Omental fat pad (tissue), 4 donors: ENCODE measurements around the gene FLNC. TPM values are rescaled to one million over a fixed set of nuclear protein-coding genes. Genes with fewer than 3 reads are reported as not detected.

Experiments
- ATAC-seq: fragments of 150-250 bp; one replicate; pipeline ENCODE4 v1.9.1; 2016; ENCODE audit warnings: mild to moderate bottlenecking, moderate library complexity; ENCODE audit not compliant: low FRiP score
- DNase-seq: peaks from one replicate; pipeline ENCODE4 v3.0.0-alpha.2; 2019; ENCODE audit warnings: low spot score
- CTCF ChIP-seq, 3 donors: fragments of 450-650 bp; IDR thresholded peaks; one replicate each; pipeline ENCODE4 v1.5.1; 2016 to 2017; ENCODE audit warnings: antibody characterized with exemption in 3 of 3, mild to moderate bottlenecking in 3 of 3, moderate library complexity in 2 of 3
- total RNA-seq, 4 donors: library from RNA; depleted of rRNA; stranded (reverse); fragments of >200 nt; gene quantifications; one replicate each; pipeline ENCODE4 v1.1.0, GENCODE V29; 2016

FLNC gene
- total RNA-seq, 4 donors from 2014 or later = 7.7 to 140 (median 25.5) TPM

GRCh38 chr7:128869944-128870285 is 39.7 kb downstream of the FLNC start:
- no peak for DNase-seq
- TF ChIP-seq CTCF (IDR thresholded peaks at IDR 0.05) = no peak
- ATAC-seq = no peak

DNA sequence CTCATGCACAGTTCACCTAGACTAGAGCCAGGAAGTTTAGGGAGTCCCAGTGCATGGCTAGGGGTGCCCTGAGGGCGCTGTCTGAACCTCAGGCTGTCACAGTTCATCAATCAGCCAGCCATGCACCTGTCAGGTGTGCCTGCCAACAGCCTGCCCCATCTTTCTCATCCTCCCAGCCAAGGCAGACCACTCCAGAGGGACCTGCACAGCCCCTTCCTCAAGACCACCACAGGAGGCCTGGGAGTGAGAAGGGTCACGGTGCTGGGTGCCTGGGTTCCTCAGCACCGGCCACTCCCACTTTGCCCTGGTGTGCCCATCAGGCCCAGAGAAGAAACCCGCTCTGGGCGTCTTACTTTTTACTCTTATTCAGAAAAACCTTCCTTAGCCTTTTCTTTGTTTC is 40.8 kb downstream of the FLNC start:
- DNase-seq (no peak), ATAC-seq (no peak)
- no peak for TF ChIP-seq CTCF (IDR thresholded peaks at IDR 0.05)

GRCh38 chr7:128872394-128872824 is 42.2 kb downstream of the FLNC start:
- DNase-seq = no peak
- no peak for ATAC-seq
- no peak for TF ChIP-seq CTCF (IDR thresholded peaks at IDR 0.05)

DNA sequence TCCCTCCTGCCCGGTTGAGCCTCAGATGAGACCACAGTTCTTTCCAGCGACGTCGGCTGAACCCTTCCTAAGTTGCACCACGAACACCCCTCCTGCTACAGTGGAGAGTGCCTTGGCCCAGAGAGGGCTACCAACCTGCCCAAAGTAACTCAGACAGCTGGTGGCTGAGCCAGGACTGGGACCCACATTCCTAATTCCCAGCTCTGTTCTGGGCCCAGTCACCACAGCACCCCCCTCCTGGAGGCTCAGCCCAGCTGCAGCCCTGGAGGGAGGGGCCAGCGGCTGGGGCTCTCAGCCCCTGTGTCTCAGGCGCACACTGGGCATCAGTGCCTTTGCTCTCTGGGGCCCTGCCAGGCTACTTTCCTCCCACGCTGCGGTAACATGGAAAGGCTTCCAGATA is 43.0 kb downstream of the FLNC start:
- ATAC-seq (no peak), DNase-seq (no peak)
- no peak for TF ChIP-seq CTCF (IDR thresholded peaks at IDR 0.05)

DNA sequence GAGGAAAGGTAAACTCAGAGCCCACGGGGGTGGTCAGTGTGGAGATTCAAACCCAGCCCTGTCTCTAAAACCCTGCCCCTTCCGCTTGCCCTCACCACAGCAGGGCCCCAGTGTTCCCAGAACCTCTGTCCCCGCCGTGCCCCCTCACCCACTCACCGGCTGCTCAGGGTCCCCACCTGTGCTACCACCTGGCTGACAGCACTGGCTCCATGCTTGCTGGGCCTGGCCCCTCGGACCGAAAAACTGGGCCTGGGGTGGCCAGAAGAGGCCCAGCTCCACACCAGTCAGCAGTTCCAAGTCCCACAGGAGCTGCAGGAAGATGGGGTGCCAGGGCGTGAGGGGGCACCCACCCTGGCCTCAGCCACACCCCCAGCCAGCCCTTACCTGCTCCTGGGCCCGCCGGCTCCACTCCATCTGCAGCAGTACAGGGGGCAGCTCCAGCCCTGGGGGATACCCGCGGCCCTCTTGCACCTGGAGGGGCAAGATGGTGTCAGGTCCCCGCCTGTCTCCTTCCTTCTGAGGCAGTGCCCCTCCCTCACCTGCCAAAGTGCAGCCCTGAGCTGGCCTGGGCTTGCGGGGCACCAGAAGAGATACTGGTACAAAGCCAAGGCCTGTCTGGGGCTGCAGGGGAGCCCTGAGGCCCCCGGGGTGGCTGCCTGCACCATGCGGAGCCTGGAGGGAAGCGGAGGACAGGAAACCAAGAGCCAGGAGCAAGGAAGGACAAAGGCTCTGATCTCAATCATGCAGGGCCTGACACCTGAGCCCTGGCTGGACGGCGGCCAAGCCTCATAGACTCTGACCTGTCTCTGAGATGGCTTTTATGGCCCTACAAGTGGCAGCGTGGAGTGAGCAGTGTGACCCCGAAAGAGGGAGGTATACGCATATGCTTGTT is 44.2 kb downstream of the FLNC start:
- DNase-seq (no peak), ATAC-seq (no peak)
- TF ChIP-seq CTCF (IDR thresholded peaks at IDR 0.05) = no peak

DNA sequence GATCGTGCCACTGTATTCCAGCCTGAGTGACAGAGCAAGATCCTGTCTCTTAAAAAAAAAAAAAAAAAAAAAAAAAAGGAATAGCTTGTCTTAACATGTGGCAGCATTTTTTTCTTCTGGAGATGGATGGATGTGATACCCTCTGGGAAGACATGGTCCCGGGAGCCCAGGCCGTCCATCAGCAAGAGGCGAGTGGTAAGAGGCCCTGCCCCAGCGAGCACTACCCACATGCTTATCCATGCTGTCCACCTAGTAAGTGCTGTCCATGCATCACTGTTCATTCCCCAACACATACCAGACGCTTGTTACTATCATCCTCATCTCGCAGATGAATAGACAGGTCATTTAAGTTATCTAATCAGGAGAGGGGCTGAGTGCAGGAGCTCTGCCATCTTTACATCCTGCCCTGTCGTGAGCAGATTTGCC is 45.3 kb downstream of the FLNC start:
- DNase-seq = no peak
- ATAC-seq = no peak
- no peak for TF ChIP-seq CTCF (IDR thresholded peaks at IDR 0.05)

DNA sequence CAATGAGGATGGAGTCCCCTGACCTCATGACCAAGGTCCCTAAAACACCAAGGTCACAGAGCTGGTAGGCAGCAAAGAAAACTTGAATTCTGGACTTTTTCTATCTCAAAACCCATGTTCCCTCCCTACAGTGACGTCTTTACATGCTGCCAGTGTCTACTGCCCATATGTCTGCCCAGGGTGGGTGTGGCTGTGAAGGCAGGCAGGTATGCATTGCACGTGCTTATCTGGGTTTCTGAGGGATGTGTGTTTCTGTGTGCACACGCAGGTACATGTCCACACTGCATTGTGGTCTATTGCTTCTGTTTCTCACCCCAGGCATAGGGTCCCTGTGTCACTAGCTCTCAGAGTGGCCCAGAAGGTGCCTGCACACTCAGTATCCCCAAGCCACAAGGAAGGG is 45.9 kb downstream of the FLNC start:
- DNase-seq (no peak), ATAC-seq (no peak)
- TF ChIP-seq CTCF (IDR thresholded peaks at IDR 0.05) = no peak
